Smooth muscle cell (in vitro differentiated cells): ENCODE measurements around the gene SNAPC4. TPM values are rescaled to one million over a fixed set of nuclear protein-coding genes. Genes with fewer than 3 reads are reported as not detected.

Experiments used
- DNase-seq: peaks from one replicate; lab custom pipeline; 2025; ENCODE audit not compliant: unreplicated experiment; lab: John Stamatoyannopoulos, UW
- H2AFZ ChIP-seq: fragments of 200-600 bp; sonication (generic); 2 replicates; pipeline ENCODE4 v1.6.0; 2016; ENCODE audit warnings: antibody characterized with exemption, low read depth, mild to moderate bottlenecking
- H3F3A ChIP-seq: fragments of 200-600 bp; sonication (generic); 2 replicates; pipeline ENCODE4 v1.6.0; 2017; ENCODE audit warnings: antibody characterized with exemption, low read depth
- H3K27ac ChIP-seq: fragments of 200-600 bp; sonication (generic); 2 replicates; pipeline ENCODE4 v1.5.1; 2016; ENCODE audit warnings: low read depth, mild to moderate bottlenecking
- H3K27me3 ChIP-seq: fragments of 200-600 bp; sonication (generic); 2 replicates; pipeline ENCODE4 v1.6.1; 2016; ENCODE audit warnings: low read depth, mild to moderate bottlenecking
- H3K36me3 ChIP-seq: fragments of 200-600 bp; sonication (generic); 2 replicates; pipeline ENCODE4 v1.5.1; 2016; ENCODE audit warnings: low read depth
- H3K4me1 ChIP-seq: fragments of 200-600 bp; sonication (generic); 2 replicates; pipeline ENCODE4 v1.5.1; 2016; ENCODE audit warnings: low read depth
- H3K4me2 ChIP-seq: fragments of 200-600 bp; sonication (generic); 2 replicates; pipeline ENCODE4 v1.6.0; 2016; ENCODE audit warnings: mild to moderate bottlenecking
- H3K4me3 ChIP-seq: fragments of 200-600 bp; sonication (generic); 2 replicates; pipeline ENCODE4 v1.5.1; 2016; ENCODE audit warnings: mild to moderate bottlenecking
- H3K79me2 ChIP-seq: fragments of 200-600 bp; sonication (generic); 2 replicates; pipeline ENCODE4 v1.6.0; 2016; ENCODE audit warnings: low read depth, mild to moderate bottlenecking
- H3K9ac ChIP-seq: fragments of 200-600 bp; sonication (generic); 2 replicates; pipeline ENCODE4 v1.6.0; 2016; ENCODE audit warnings: low read depth
- H3K9me3 ChIP-seq: fragments of 200-600 bp; sonication (generic); replicated peaks from 2 replicates; pipeline ENCODE4 v1.5.1; 2016; ENCODE audit warnings: low read depth
- H4K20me1 ChIP-seq: fragments of 200-600 bp; sonication (generic); 2 replicates; pipeline ENCODE4 v1.6.0; 2016; ENCODE audit warnings: low read depth
- WGBS: methylation state at CpG from one replicate; pipeline ENCODE4 v1.1.7; 2016; ENCODE audit warnings: low lambda C conversion rate; 5-methylcytosine and 5-hydroxymethylcytosine counted together
- polyA plus RNA-seq: library from polyadenylated mRNA; unstranded; fragments of >200 nt; fragmentation: Nextera tagmentation; extraction: Ambion mirVana; gene quantifications from 2 replicates; pipeline ENCODE4 v1.2.1, GENCODE V29; 2016
- total RNA-seq: library from RNA; depleted of rRNA; stranded (reverse); fragments of >200 nt; gene quantifications from 2 replicates; pipeline ENCODE4 v1.2.3, GENCODE V29; 2014
- TF ChIP-seq, protein P1 (sequence below): fragments of 200-600 bp; sonication (generic); IDR thresholded peaks from 2 replicates; pipeline ENCODE4 v1.5.1; 2017; ENCODE audit warnings: borderline replicate concordance, mild to moderate bottlenecking, antibody characterized with exemption; ENCODE audit not compliant: insufficient read depth, poor library complexity, severe bottlenecking

SNAPC4 gene
- total and polyA plus RNA-seq, 2 experiments from 2014 or later: 4.2 to 9.0 TPM

DNA sequence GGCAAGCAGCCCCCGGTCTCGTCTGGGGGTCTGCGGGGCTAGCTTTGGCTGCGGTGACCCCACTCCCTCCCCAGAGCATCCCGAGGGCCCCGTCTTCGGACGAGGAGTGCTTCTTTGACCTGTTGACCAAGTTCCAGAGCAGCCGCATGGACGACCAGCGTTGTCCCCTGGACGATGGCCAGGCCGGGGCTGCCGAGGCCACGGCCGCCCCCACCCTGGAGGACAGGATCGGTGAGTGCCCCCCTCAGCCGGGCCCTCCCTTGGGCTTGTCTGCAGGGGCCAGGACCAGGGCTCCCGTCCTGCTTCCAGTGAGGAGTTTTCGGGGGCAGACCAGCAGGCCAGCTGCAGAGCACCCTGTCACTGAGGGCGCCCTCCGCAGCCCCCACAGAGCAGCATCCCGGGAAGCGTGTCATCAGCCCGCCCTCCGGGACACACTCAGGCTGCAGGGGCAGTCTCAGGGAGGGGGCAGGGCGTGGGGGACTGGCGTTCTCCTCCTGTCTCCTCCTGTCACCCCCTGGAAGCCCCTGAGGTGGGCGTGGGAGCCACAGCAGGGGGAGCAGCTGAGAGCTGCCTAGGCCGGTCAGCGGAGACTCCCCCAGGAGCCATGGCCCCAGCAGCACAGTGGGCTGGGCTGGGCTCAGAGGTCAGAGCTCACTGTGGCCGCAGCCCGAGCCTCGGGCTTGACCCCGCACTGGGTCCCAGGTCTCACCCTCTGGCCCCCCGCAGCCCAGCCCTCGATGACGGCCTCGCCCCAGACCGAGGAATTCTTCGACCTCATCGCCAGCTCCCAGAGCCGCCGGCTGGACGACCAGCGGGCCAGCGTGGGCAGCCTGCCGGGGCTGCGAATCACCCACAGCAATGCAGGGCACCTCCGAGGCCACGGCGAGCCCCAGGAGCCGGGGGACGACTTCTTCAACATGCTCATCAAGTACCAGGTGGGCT is 44.1 kb downstream of the SNAPC4 start:
- Histone ChIP-seq H3K27ac (no peak overlapping the region), H4K20me1 (peaks cover 27% of the 10 kb centered on the region), H3K4me1 (no peaks in the 10 kb centered on the region), H3K4me3 (no peak overlapping the region), H2AFZ (no peak overlapping the region), H3K9ac (no peak overlapping the region), H3K36me3 (no peaks in the 10 kb centered on the region), H3F3A (no peaks in the 10 kb centered on the region), H3K27me3 (no peaks in the 10 kb centered on the region), H3K4me2 (no peak overlapping the region), H3K9me3 (no peaks in the 10 kb centered on the region), H3K79me2 (no peaks in the 10 kb centered on the region)
- TF ChIP-seq, protein P1, sequence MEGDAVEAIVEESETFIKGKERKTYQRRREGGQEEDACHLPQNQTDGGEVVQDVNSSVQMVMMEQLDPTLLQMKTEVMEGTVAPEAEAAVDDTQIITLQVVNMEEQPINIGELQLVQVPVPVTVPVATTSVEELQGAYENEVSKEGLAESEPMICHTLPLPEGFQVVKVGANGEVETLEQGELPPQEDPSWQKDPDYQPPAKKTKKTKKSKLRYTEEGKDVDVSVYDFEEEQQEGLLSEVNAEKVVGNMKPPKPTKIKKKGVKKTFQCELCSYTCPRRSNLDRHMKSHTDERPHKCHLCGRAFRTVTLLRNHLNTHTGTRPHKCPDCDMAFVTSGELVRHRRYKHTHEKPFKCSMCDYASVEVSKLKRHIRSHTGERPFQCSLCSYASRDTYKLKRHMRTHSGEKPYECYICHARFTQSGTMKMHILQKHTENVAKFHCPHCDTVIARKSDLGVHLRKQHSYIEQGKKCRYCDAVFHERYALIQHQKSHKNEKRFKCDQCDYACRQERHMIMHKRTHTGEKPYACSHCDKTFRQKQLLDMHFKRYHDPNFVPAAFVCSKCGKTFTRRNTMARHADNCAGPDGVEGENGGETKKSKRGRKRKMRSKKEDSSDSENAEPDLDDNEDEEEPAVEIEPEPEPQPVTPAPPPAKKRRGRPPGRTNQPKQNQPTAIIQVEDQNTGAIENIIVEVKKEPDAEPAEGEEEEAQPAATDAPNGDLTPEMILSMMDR: no peak
- 92% methylated on average over 49 of the region's 54 CpGs for WGBS
- no peak for DNase-seq

DNA sequence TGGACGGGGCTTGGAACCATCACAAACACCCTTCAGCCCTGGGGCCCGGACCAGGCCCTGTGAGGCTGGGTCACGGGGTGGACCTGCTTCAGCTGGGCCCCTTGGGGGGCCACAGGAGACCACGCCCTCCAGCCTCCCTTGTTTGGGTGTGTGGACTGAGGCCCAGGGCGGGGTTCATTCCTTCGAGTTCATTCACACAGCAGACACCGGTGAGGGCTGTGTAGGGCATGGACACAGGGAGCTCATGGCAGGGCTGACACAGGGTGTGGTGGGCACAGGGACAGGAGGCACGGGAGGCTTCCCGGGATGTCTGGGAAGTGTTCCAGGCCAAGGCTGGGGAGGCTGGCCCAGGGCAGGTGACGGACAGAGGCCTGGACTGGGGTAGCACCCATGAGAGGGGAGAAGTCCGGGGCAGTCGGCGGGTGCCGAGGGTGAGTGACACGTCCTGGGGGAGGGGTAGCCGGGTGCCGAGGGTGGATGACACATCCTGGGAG is 45.3 kb downstream of the SNAPC4 start:
- WGBS: 76% methylated on average over 15 of the region's 17 CpGs
- no peaks in the 10 kb centered on the region for H3F3A ChIP-seq
- H4K20me1 ChIP-seq: peaks cover 32% of the 10 kb centered on the region
- H3K4me1 ChIP-seq: no peaks in the 10 kb centered on the region
- no peaks in the 10 kb centered on the region for H3K9me3 ChIP-seq
- H3K27ac ChIP-seq: no peak overlapping the region
- H3K4me3 ChIP-seq: no peak overlapping the region
- H3K9ac ChIP-seq: no peak overlapping the region
- TF ChIP-seq, protein P1: no peak
- no peaks in the 10 kb centered on the region for H3K79me2 ChIP-seq
- no peaks in the 10 kb centered on the region for H3K27me3 ChIP-seq
- H3K4me2 ChIP-seq: no peak overlapping the region
- no peak for DNase-seq
- H3K36me3 ChIP-seq: no peaks in the 10 kb centered on the region
- no peak overlapping the region for H2AFZ ChIP-seq

GRCh38 chr9:136353757-136354488 is 46.0 kb downstream of the SNAPC4 start:
- Histone ChIP-seq H3K27ac (no peak overlapping the region), H3K9ac (no peak overlapping the region), H3K4me3 (no peak overlapping the region), H3K36me3 (no peaks in the 10 kb centered on the region), H3K9me3 (no peaks in the 10 kb centered on the region), H2AFZ (no peak overlapping the region), H3K4me1 (no peaks in the 10 kb centered on the region), H3K27me3 (no peaks in the 10 kb centered on the region), H3K4me2 (no peak overlapping the region), H3K79me2 (no peaks in the 10 kb centered on the region), H4K20me1 (peaks cover 32% of the 10 kb centered on the region), H3F3A (no peaks in the 10 kb centered on the region)
- 93% methylated on average over 13 of the region's 13 CpGs for WGBS
- no peak for DNase-seq
- TF ChIP-seq, protein P1: no peak
